HepG2 (cell line): ENCODE data around the gene COL5A1. TPM values are rescaled to one million over a fixed set of nuclear protein-coding genes. Genes with fewer than 3 reads are reported as not detected.

Experiments used
- ATAC-seq: fragments of 200-7000 bp; cut with Tn5 transposase; 3 replicates; pipeline ENCODE4 v1.9.1; 2020; ENCODE audit warnings: mild to moderate bottlenecking, moderate library complexity
- BruUV-seq: library from RNA; stranded (reverse); fragments of 400-500 nt; replicated peaks from 2 replicates; lab custom pipeline; 2021; lab: Mats Ljungman, UMichigan
- CTCF ChIA-PET: fragments of 300-600 bp; formaldehyde crosslinking; extraction: SDS; loops from one replicate; lab custom pipeline; 2021; ENCODE audit warnings: low total read pairs, inconsistent platforms, low intra/inter-chr PET ratio; lab: Yijun Ruan, JAX
- POLR2A ChIA-PET: fragments of 350-600 bp; sonication (Branson Sonifier 250); formaldehyde crosslinking; loops from one replicate; lab custom pipeline; 2020; ENCODE audit warnings: antibody characterized with exemption, inconsistent platforms; lab: Yijun Ruan, JAX
- DNase-seq: peaks from one replicate; pipeline ENCODE4 v3.0.0-alpha.2; 2015; ENCODE audit warnings: low spot score
- FAIRE-seq: peaks from 3 replicates; lab custom pipeline; 2011; peaks lifted over from hg19 to GRCh38; lab: Jason Lieb, UNC
- H2AFZ ChIP-seq: one replicate; pipeline ENCODE4 v1.6.1; 2011; ENCODE audit warnings: low read length, inconsistent platforms
- H3K27ac ChIP-seq: fragments of 300-600 bp; 3 replicates; pipeline ENCODE4 v1.8.0; 2011; ENCODE audit warnings: mixed run types, mild to moderate bottlenecking, mixed read lengths, low read length, inconsistent platforms; ENCODE audit not compliant: insufficient read depth; ENCODE audit errors: extremely low read length
- H3K27me3 ChIP-seq, 2 experiments: fragments of 200-600 bp in 1 of 2; 2 replicates in 1 of 2; 3 replicates in 1 of 2; pipeline versions ENCODE4 v1.6.0 to v1.8.0; 2011; ENCODE audit warnings: low read length in 2 of 2, mild to moderate bottlenecking in 2 of 2, moderate library complexity in 2 of 2, inconsistent platforms in 1 of 2; ENCODE audit not compliant: insufficient read depth in 2 of 2, control insufficient read depth in 1 of 2
- H3K36me3 ChIP-seq, 2 experiments: fragments of 200-600 bp in 1 of 2; replicated peaks in 1 of 2; 2 replicates in 1 of 2; 3 replicates in 1 of 2; pipeline versions ENCODE4 v1.5.1 to v1.8.0; 2011; ENCODE audit warnings: low read length in 2 of 2, inconsistent platforms in 1 of 2; ENCODE audit not compliant: insufficient read depth in 2 of 2, control insufficient read depth in 1 of 2
- H3K4me1 ChIP-seq: 2 replicates; pipeline ENCODE4 v1.5.1; 2012; ENCODE audit warnings: low read length, inconsistent platforms; ENCODE audit not compliant: insufficient read depth
- H3K4me2 ChIP-seq: 2 replicates; pipeline ENCODE4 v1.6.0; 2011; ENCODE audit warnings: low read depth, low read length, inconsistent platforms
- H3K4me3 ChIP-seq, 3 experiments: fragments of 200-600 bp in 1 of 3; sonication (generic), shearing (Covaris generic) in 1 of 3; replicated peaks in 1 of 3; 2 replicates each; pipeline ENCODE4 v1.5.1; 2011 to 2016; ENCODE audit warnings: low read length in 3 of 3, inconsistent platforms in 2 of 3, low read depth in 2 of 3, mild to moderate bottlenecking in 2 of 3, control low read depth in 1 of 3, mixed read lengths in 1 of 3; ENCODE audit not compliant: insufficient read depth in 1 of 3
- H3K79me2 ChIP-seq: one replicate; pipeline ENCODE4 v1.6.1; 2011; ENCODE audit warnings: low read length, inconsistent platforms; ENCODE audit not compliant: insufficient read depth
- H3K9ac ChIP-seq: 2 replicates; pipeline ENCODE4 v1.6.0; 2011; ENCODE audit warnings: mild to moderate bottlenecking, low read depth, low read length, inconsistent platforms; ENCODE audit not compliant: insufficient read depth
- H3K9me3 ChIP-seq: 2 replicates; pipeline ENCODE4 v1.5.1; 2012; ENCODE audit warnings: mild to moderate bottlenecking, low read length
- H4K20me1 ChIP-seq: 2 replicates; pipeline ENCODE4 v1.6.0; 2011; ENCODE audit warnings: inconsistent platforms, mild to moderate bottlenecking, low read length, moderate library complexity; ENCODE audit not compliant: insufficient read depth
- ATF3 ChIP-seq: sonication (generic); formaldehyde crosslinking; IDR thresholded peaks from 2 replicates; pipeline ENCODE4 v1.4.0; 2020; ENCODE audit warnings: missing genetic modification reagents
- CHD4 ChIP-seq: fragments of 200-600 bp; sonication (generic); IDR thresholded peaks from 2 replicates; pipeline ENCODE4 v1.7.0; 2017; ENCODE audit warnings: mild to moderate bottlenecking, low read length, borderline replicate concordance
- NCOR1 ChIP-seq: fragments of 200-600 bp; sonication (generic); IDR thresholded peaks from 2 replicates; pipeline ENCODE4 v1.7.0; 2017; ENCODE audit warnings: antibody characterized with exemption, low read length, borderline replicate concordance
- NR2F2 ChIP-seq: IDR thresholded peaks from 2 replicates; pipeline ENCODE4 v1.6.1; 2012; ENCODE audit warnings: low read depth, inconsistent platforms, borderline replicate concordance
- SKI ChIP-seq: fragments of 450-650 bp; IDR thresholded peaks from one replicate; pipeline ENCODE4 v1.6.1; 2018; ENCODE audit warnings: mild to moderate bottlenecking; ENCODE audit not compliant: partially characterized antibody
- TAF1 ChIP-seq: sonication (generic); formaldehyde crosslinking; IDR thresholded peaks from 2 replicates; pipeline ENCODE4 v1.4.0; 2020; ENCODE audit warnings: missing genetic modification reagents
- ZNF180 ChIP-seq: sonication (generic); formaldehyde crosslinking; IDR thresholded peaks from 2 replicates; pipeline ENCODE4 v1.4.0; 2020; ENCODE audit warnings: low read depth, missing genetic modification reagents, borderline replicate concordance
- ZNF530 ChIP-seq: sonication (generic); formaldehyde crosslinking; IDR thresholded peaks from 2 replicates; pipeline ENCODE4 v1.5.0; 2020; ENCODE audit warnings: low read depth, mild to moderate bottlenecking, missing genetic modification reagents
- WGBS: methylation state at CpG from one replicate; pipeline ENCODE4 v1.1.6; 2017; ENCODE audit warnings: low lambda C conversion rate; 5-methylcytosine and 5-hydroxymethylcytosine counted together
- in situ Hi-C: cut with HindIII; loops from 2 replicates; pipeline ENCODE4 v1.10.0; 2017; ENCODE audit warnings: low pct_unique_long_range_greater_than_20kb; ENCODE audit not compliant: extremely low pct_ligation_motif_present
- intact Hi-C: fragments of 100-400 bp; cut with micrococcal nuclease; formaldehyde crosslinking; loops from one replicate; pipeline ENCODE4 v1.10.0; 2022; ENCODE audit not compliant: unreplicated experiment
- polyA plus RNA-seq, 8 experiments: library from polyadenylated mRNA; depleted of rRNA in 3 of 8; stranded (reverse) in 7 of 8; unstranded in 1 of 8; fragments of >200 nt; fragmentation: Illumina TruSeq in 4 of 8; extraction: Trizol in 4 of 8; gene quantifications; 2 replicates each; pipeline versions ENCODE4 v1.2.1 to v1.2.3, GENCODE V29; 2011 to 2016; ENCODE audit warnings: low read depth in 4 of 8, missing spikeins in 1 of 8, mixed read lengths in 1 of 8; ENCODE audit not compliant: insufficient read depth in 1 of 8
- total RNA-seq, 5 experiments: library from RNA; depleted of rRNA; stranded (reverse); fragments of >200 nt; fragmentation: Illumina TruSeq; extraction: Trizol; gene quantifications; 2 replicates each; pipeline ENCODE4 v1.2.3, GENCODE V29; 2016; ENCODE audit warnings: low read depth in 1 of 5

The COL5A1 gene
- total and polyA plus RNA-seq, 2 of the 13 experiments (the other 11 are each of a cell fraction or from before 2014, with no cell fraction given): not detected

GRCh38 chr9:134778156-134778555, 136.6 kb downstream of the COL5A1 start:
- 6% methylated on average over 3 of the region's 13 CpGs for WGBS
- Histone ChIP-seq H3K9ac (no peak overlapping the region), H3K4me3 (no peak overlapping the region), H3K27me3 (peaks cover 18 to 90% of the 10 kb centered on the region in 2 experiments; a peak in 4 of 5 replicates), H3K9me3 (no peaks in the 10 kb centered on the region), H2AFZ (no peak overlapping the region), H3K36me3 (no peaks in the 10 kb centered on the region)
- POLR2A ChIA-PET: no interaction called here
- BruUV-seq: no TSS peak
- no peak for DNase-seq
- in situ Hi-C loops: no loop called here
- no peak for TF ChIP-seq CHD4
- TF ChIP-seq NR2F2: no peak
- no peak for TF ChIP-seq ATF3 (CRISPR knock-in tag)
- no peak for TF ChIP-seq SKI
- TF ChIP-seq TAF1 (CRISPR knock-in tag): no peak
- TF ChIP-seq ZNF530 (CRISPR knock-in tag): no peak
- no peak for TF ChIP-seq NCOR1
- no peak for TF ChIP-seq ZNF180 (CRISPR knock-in tag)
- TF ChIP-seq, all 625 proteins: peak for 0
- Histone ChIP-seq H3K79me2 (no peaks in the 10 kb centered on the region), H3K4me1 (no peaks in the 10 kb centered on the region), H3K27ac (no peak overlapping the region), H4K20me1 (no peaks in the 10 kb centered on the region; the same call in 1 of the 2 replicates), H3K4me2 (no peak overlapping the region)
- ATAC-seq: no peak
- FAIRE-seq: no peak
- CTCF ChIA-PET: interaction anchor here (1.6 kb wide), 1 partner anchor 635 kb away, joined by 11 read pairs; no protein-coding TSS in a partner anchor
- intact Hi-C loops: no loop called here
